GM21526 (cell line): ENCODE measurements around the gene APBA2.

Source experiments
- ATAC-seq: cut with Tn5 transposase; IDR thresholded peaks from one replicate; pipeline ENCODE4 v1.9.1; 2021; ENCODE audit warnings: moderate library complexity; ENCODE audit not compliant: unreplicated experiment, low FRiP score

Gene APBA2

DNA sequence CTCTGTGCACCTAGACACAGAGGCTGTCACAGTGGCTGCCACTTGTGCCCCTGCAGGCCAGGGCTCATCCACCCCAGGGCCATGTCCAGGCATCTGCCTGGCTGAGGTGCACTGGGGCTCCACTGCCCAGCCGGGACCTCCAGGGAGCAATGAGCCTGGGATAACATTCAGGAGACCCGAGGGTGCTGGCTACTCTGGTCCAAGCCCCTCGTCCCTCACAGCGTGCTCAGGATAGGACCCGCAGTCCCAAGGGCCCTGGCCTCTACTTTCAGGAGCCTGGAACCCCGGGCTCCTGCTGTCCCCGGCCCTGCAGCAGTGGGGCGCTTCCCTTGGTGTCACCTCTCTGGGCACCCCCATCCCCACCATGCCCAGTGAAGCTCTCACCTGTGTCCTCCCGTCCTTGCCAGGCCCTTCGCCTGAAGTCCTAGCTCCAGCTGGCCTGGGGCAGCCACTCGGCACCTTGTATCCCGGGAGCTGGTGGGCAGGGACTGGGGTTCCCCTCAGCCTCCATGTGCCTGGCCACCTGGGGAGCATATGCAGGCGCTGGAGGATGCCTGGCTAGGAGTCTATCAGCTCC is 226.0 kb downstream of the APBA2 start:
- no peak for ATAC-seq

DNA sequence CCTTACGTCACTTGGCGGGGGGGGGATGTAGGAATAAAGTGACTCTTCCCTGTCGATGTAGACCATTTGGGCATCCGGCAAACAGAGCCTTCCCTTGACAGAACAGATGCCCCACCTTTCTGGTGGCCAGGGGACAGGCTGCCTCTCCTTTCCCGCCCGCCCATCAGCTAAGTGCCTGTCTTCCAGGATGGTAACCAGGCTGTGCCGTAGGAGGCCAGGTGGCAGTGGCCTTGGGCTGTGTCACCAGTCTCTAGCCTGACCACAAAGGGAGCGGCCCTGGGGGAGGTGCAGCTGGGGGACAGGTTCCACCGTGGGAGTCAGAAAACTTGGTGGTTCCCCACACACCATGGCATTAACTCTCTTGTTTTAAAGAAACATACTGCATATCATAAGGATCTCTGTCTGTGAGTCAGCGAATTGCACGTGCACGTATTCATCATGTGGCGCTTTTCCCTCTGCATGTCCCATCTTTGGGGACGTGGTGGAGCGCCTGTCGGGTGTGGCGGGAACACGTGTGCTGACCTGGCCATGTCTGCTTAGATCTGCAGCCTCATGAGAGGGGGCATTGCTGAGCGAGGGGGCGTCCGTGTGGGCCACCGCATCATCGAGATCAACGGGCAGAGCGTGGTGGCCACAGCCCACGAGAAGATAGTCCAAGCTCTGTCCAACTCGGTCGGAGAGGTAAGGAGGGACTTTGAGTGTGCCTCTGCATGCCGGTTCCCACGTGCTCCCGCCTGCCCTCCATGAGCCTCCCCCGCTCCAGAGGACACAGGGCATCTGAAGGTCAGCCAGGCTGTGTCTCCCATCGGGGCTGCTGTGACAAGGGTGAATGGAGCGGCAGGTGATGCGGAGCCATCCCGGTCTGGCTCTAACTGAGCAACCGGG is 227.8 kb downstream of the APBA2 start:
- no peak for ATAC-seq

DNA sequence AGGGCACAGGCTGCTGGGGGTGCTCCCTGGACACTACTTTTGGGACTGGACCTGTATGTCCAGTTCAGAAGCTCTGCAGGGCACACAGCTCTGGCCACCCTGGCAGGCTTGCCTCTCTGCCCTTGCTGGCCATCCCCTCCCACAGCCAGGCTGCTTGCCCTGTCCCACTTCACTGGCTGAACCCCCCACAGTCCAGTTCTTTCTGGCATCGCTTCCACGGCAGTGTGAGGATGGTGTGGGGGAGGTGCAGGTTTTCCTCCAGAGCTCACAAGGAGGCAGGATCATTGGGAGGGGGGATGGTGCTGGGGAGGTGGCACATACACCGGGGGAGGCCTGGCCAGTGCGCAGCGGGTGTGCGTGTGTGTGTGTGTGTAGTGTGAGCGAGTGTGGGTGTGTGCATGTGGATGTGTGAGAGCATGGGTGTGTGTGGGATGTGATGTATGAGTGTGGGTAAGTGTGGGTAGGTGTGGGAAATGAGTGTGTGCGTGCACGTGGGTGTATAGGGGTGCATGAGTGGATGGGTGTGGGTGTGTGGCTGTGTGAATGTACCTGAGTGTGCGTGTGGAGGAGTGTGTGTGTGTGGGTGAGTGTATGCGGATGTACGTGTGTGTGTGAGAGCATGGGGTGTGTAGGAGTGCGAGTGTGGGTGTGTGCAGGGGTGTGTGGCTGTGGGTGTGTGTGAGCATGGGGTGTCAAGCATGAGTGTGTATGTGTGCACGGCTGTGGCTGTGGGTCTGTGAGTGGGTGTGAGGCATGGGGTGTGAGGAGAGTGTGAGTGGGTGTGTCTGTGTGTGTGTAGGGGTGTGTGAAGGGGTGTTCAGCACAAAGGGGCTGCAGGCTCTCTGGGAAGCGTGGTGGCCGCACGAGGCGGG is 228.7 kb downstream of the APBA2 start:
- ATAC-seq = no peak

DNA sequence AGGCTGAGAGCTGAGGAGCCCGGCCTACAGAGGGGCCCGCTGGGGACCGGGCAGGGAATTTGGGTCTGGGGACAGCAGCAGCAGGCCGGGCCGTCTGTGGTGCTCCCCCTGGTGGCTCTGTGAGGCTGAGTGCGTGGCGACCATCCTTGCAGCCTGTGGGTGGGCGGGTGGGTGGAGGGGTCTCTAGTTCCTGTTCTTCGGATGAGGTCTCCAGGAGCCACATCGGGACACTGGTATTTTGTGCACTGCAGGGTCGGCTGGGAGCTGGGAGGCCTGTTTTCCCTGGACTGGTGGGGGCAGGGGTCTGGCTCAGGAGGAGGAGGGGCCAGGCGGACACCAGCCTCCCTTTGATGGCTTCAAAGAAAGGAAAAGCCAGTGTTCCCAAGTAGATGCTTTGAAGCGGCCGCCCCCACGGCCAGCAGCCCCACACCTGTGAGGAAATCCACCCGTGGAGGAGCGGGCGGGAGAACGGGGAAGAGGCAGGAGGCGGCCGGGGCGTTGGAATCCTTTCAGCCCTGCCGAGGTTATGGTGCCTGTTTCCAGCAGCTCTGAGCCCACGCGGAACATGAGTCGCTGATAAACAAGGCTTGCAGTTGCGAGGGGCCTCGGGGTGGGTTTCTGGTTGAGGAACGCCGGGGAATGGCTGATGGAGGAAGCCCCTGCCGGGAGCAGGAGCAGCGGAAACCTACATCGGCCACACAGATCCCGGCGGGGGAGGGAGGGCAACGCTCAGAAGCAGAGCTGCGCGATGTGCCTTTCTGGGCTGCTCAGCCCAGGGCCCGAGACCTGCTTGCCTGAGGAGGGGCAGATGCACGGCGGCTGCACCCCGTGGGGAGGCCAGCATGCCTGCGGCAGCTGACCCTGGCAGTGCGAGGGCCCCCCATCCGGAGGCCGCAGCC is 229.6 kb downstream of the APBA2 start:
- ATAC-seq = no peak

DNA sequence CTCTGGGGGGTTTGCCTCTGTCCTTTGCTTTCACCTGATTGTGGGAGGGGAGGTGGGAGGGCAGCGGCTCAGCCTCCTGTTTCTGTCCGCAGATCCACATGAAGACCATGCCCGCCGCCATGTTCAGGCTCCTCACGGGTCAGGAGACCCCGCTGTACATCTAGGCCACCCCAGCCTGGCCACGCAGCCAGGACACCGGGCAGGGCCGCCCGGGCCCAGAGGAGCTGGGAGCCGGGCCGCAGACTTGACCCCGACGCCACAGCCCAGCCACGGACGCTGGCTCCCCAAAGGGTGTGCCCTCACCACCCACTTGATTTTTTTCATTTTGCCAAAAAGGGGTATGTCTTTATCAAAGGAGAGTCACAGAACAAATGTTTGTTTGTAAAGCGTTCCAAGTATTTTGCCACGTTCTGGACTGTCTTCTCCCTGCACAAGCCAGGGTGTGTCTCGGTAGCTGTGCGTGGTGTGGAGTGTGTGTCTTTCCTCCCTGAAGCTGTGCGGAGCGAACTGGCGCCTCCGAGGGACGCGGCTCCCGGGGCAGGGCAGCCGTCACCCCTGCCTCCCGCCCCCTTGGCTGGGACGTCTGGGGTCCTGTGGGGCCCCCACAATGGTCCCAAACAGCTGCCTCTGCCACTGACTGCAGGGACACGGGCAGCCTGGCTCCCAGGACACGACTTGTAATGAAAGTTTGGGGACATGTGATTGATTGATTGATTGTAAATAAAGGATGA is 231.4 kb downstream of the APBA2 start:
- no peak for ATAC-seq

DNA sequence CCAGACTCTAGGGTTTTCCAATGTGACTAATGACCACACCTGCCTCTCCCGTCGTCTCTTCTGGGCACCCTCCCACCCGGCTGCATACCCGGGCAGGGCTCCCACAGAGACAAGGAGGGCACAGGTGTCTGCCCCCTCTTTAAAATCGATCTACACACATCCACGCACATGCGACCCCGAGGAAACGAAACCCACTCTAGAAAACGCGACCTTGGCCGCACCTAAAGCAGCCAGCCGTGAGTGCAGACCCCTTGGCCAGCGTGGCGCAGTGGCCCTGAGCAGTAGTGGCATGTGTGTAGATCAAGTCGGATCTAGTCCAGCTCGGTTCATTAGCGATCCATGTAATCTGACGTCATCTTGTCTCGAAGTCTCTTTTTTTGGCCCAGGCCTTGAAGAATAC is 232.0 kb downstream of the APBA2 start:
- no peak for ATAC-seq

DNA sequence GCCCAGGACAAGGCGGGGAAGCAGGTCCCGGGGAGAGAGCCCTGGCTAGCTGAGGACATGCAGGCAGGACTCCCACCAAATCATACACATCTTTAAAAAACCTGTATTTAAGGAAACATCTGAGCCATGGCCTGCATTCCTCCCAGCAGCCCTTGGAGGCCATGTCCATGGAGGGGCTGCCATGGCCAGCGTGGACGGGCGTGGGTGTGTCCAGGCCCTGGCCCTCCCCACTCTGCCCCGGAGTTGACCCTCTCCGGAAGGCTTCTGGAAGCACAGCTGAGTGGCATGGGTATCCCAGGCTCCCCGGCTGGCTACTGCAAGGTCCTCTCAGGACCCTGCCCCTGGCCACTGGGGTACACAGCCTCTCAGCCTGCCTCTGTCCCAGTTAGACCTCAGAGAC is 234.1 kb downstream of the APBA2 start:
- no peak for ATAC-seq

DNA sequence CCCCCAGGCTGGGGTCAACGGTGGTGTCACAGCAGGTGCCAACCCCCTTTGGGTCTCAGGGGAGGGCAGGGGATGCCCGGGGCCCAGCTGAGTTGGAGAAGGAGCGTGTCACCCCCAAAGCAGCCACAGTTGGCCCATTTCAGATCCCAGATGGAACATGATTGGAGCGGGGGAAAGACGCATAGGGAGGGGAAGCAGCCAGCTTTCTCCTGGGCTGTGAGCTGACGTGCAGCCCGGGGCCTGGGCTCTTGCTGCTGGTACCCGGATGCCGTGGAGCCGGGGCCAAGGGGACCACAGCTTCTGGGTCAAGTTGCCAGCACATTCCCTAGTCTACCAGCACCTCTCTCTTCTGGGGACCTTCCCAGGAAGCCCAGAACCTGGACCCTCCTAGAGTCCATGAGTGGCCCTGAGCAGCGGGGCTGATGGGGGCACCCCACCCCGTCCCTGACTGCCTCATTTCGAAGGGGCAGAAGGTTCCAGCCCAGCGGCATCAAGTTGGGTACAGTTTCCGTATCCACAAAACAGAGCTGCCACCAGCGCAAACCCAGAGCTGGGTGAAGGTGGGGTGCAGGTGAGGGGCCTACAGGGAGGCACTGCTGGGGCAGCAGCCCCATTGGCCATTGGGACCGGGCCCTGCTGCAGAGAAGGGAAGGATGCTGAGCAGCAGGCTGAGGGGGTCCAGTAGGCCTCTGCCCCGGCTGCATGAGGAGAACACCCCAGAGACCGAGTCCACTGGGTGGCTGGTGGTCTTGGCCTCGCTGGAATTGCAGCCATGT is 235.0 kb downstream of the APBA2 start:
- ATAC-seq = no peak

DNA sequence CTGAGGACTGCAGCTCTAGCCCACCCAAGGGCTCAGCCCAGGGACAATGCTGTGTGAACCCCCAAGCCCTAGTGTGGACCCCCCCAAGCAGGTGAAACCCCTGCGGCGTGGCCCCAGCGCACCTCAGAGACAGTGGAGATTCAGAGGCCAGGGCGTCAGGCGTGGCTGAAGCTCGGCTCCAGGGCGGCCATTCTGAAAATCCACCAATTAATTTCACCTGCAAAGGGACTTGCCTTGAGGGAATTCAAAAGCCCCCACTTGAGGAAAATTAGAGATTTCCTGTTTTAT is 235.5 kb downstream of the APBA2 start:
- ATAC-seq = no peak

DNA sequence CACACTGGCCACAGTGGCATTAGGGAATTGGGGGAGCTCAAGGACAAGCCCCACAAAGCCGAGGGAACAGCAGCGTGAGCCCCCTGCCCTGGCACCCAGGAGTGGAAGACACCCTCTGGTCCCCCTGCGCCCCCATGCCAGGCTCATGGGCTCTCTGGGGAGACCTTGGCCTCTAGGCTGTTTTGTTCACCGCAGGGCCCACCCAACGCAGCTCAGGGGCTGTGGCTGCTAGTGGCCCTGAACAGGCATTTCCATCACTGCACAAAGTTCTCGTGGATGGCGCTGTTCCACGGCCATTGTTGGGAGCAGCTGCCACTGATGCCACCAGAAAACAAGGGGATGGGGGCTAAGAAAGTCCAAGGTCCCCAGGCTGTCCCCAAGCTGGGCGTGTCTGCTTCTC is 236.1 kb downstream of the APBA2 start:
- ATAC-seq = no peak

DNA sequence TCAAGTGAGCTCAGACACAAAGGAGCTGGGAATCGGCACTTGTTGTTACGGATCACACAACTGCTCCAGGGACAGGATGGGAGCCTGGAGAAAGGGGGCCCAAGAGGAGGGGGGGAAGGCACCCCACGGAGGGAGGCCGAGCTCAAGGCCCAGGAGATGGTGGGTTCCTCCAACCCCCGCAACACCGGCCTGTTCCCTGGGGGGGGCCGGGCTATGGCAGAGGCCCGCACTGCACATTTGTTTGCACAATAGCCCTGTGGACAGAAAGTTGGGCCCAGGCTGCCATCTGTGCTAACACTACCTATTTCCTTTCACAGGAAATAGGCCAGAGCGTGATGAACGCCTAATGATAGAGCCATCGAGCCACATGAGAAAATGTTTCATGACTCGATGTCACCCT is 236.7 kb downstream of the APBA2 start:
- no peak for ATAC-seq

DNA sequence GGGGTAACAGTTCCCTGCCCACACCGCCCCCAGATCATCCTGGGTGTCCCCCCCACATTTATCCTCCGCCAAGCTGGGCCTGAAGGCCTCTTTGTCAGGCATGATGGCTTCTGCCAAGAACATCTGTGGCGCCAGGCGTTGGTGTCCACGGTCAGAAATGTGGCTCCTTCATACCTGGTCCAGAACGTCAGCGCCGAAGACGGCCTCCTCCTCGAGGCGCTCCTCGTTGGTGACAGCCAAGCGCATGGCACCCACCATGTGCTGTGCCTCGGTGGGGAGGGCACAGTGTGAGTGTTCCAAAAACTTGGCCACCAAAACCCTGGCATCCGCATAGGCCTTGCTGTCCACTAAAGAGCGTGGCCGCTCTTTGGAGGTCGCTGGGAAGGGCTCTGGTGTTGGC is 237.4 kb downstream of the APBA2 start:
- no peak for ATAC-seq

DNA sequence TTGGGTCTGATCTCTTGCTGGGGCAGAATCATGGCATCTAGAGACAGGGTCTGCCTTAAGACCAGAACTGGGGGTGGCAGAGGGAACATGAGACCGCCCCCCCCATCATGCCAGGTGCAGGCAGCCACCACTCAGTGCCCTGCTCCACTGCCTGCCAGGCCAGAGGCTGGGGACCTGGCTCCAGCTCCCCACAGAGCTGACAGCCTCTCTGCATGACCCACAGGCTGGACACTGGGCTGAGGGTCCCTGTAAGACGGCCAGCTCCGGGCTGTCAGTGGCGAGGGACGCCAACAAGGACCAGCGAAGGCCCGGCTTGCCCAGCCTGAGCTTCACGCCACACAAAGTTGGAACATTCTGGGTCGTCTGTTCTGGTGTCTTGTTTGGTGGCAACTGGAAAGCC is 238.2 kb downstream of the APBA2 start:
- ATAC-seq = no peak

DNA sequence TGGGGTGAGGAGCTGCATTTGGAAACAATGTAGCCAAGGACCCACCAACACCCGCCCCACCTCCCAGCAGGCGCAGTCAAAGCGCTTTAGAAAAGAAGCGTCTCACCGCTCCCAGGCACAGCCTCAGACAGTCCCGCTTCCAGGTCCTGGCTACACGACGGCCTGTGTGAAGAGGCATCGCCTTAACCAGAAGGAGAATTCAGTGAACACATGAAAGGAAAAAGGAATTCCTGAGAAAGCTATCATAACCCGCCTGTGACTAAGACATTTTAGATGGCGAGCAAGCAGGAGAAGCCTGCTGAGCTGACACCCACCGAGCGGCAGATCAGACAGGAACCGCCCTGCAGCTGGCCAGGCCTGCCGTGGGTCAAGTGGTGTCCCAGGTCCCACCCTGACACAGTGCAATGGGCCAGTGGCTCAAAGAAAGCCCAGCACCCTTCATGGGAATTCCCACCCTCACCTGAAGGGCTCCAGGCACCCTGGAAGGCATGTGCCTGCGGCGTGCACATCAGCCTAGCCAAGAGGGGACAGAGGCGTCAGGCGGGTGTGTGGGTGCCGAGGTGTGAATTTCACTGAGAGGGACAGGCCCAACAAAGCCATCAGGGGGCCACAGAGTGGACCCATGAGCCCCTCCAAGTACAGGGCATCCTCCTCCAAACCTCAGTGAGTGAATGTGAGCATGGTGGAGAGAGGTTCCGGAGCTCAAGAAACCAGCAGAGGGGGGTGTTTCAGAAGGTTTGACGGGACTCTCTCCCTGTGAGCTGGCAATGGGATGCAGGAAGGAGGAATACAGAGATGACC is 239.0 kb downstream of the APBA2 start:
- ATAC-seq = no peak

DNA sequence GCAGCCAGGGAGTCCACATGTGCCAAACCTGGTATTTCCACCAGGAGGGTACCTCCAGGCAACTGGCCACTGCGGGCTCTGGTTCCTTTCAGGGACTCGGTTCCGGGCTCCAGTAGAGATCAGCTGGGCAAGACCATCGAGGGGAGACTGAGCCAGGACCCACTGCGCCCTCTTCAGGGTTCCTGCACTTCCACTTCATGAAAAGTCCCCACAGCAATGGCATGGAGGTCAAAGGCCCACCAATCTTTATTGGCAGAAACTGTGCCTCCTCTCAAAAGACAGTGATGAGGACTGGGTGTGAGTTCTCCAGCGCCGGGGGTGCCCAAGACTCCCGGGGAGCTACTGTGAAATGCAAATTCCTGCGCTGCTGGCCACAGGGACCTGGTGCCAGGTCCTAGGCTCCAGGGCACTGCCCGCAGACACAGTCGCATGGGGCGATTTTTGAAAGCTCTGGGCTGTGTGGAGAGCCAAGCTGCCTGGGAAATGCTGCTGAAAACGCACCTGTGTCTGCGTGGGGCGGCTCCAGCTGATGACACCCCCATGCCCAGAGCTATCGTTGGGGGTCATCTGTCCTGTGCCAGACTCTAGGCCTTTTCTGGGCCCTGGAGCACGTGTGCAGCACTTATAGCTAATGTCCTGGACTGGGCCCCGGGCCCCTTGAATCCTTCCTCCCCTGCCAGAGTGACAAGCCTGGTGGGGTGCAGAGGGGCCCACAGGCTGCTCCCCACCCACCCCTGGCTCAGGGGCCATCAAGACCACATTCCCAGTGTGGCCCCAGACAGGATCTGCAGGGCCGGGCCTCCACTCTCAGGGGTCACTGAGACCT is 239.8 kb downstream of the APBA2 start:
- no peak for ATAC-seq

DNA sequence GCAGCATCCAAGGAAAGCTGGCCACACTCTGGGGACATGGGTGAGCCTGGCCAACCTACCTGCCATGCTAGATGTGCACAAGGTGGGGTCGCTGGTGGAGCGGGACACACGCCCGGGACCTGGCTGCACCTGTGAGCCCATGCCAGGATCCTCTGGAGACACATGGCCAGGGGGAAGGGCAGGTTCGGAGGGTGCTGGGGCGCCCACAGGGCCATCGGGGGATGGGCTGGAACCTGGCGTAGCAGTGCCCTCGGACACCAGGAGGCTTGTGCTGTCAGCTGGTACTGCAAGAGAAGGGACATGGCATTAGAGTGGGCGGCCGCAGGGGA is 240.4 kb downstream of the APBA2 start:
- ATAC-seq = no peak

DNA sequence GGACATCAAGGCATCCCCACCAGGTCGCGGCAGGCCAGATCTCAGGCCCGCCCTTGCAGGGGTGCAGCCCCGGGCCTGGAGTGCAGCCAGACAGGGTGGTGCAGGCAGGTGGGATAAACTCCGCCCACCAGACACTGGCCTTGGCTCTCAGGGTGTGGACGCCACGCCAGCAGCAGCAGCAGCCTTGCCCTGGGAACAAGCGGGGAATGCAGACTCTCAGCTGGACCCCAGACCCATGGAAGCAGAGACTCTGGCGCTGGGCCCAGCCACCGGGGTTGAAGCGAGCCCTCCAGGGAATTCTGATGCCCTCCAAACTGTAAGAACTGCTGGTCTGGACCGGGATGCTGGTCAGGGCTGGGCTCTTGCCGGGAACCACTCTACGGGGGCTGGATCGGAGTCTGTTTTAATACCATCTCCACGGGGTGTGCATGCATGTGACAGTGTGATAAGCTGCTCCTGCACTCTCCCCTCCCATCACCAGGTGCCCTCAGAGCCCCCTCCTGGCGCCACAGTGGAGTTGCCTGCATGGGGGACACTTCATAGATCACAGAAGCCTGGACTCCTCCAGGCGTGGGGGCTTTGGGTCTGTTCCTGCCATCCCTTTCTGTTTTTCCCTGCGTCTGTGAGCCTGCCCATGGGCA is 241.2 kb downstream of the APBA2 start:
- ATAC-seq = no peak
